Gastrocnemius medialis (tissue), 4 donors: Measurements from ENCODE around the gene ATAT1.

ENCODE experiments used
- POLR2A ChIP-seq, 2 donors: fragments of 450-650 bp; IDR thresholded peaks; one replicate each; pipeline ENCODE4 v1.6.1; 2017; ENCODE audit warnings: antibody characterized with exemption in 2 of 2, mild to moderate bottlenecking in 2 of 2, moderate library complexity in 2 of 2
- TF ChIP-seq, protein P1 (sequence below), 5 experiments: fragments of 450-650 bp in 3 of 5; fragments of 200-600 bp in 2 of 5; sonication (generic) in 2 of 5; IDR thresholded peaks in 4 of 5; conservative IDR thresholded peaks in 1 of 5; 1 replicate in 4 of 5; 2 replicates in 1 of 5; pipeline ENCODE4 v1.5.1; 2016 to 2019; ENCODE audit warnings: antibody characterized with exemption in 5 of 5, mild to moderate bottlenecking in 3 of 5, moderate library complexity in 3 of 5

DNA sequence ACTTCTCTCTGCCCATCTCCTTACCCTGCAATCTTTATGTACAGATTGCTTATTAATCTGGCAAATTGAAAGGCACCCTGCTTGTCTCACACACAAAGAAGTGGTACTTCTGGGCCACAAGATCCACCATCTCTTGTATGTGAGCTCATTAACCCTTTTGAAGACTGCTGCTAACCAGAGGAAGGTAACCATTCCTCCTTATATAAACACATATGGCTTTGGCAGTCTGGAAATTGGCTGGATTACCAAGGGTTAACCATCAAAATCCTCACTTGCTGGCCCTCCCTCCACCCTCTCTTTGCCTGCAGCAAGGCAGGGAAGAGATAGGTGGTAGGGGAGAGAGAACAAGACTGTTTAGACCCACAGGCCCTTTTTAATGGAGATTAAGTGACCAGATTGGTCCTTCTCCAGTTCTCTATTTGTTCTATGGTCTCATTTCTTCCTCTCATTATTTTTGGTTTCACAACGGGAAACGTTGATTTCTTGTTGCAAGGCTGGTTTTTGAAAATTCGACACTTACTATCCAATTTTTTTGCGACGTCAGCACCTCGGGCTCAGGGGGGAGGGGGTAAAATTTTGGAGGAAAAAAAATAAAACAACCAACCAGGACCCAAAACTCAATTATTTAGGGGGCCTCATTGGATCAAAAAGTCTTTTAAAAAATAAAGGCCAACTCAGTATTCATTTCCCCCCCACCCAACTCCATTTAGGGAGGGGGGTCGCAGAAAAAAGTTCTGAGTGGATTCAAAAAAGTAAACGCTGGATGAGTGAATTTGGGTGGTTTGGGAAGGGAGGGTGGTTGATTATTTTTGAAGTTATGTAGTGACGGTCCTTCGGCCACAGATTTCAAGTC, 10.5 kb upstream of the ATAT1 start:
- TF ChIP-seq, protein P1, sequence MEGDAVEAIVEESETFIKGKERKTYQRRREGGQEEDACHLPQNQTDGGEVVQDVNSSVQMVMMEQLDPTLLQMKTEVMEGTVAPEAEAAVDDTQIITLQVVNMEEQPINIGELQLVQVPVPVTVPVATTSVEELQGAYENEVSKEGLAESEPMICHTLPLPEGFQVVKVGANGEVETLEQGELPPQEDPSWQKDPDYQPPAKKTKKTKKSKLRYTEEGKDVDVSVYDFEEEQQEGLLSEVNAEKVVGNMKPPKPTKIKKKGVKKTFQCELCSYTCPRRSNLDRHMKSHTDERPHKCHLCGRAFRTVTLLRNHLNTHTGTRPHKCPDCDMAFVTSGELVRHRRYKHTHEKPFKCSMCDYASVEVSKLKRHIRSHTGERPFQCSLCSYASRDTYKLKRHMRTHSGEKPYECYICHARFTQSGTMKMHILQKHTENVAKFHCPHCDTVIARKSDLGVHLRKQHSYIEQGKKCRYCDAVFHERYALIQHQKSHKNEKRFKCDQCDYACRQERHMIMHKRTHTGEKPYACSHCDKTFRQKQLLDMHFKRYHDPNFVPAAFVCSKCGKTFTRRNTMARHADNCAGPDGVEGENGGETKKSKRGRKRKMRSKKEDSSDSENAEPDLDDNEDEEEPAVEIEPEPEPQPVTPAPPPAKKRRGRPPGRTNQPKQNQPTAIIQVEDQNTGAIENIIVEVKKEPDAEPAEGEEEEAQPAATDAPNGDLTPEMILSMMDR (IDR thresholded peaks at IDR 0.05 in 4 of 5, conservative IDR thresholded peaks at IDR 0.05 in 1 of 5) = no peak
- TF ChIP-seq POLR2A (IDR thresholded peaks at IDR 0.05) = no peak
